Measurements from ENCODE around the gene NBPF1.
"Not testable (repeated sequence)": the region's sequence is repeated elsewhere in the genome, so short reads cannot be mapped to it uniquely, and the experiment has no call there.

Gene NBPF1

GRCh38 chr1:16613185-16614147, at the start of gene NBPF1:
Gene NBPF1 (minus strand): TSS chr1:16613564.
- Histone ChIP-seq H3K9me3 (ENCODE audit: severe bottlenecking) (no peaks in the 10 kb centered on the region), H3K27me3 (ENCODE audit: insufficient read depth, low read depth, severe bottlenecking) (no peaks in the 10 kb centered on the region), H3K4me3 (ENCODE audit: low read depth, low read length) (peak within 1 kb of the TSS; percentile 62), H3K36me3 (peaks cover 4% of the 10 kb centered on the region), H3K27ac (peak within 1 kb of the TSS; percentile 77)
- DNase-seq = peak; percentile 100
- TF ChIP-seq CTCF (IDR thresholded peaks at IDR 0.05; ENCODE audit: low read depth, low read length) = no peak; the same call in 1 of the 2 replicates

- not testable (repeated sequence) for H3K4me3 ChIP-seq (ENCODE audit: low read depth, low read length); H3K36me3 ChIP-seq; H3K9me3 ChIP-seq (ENCODE audit: severe bottlenecking); H3K27me3 ChIP-seq (ENCODE audit: insufficient read depth, low read depth, severe bottlenecking); DNase-seq; H3K27ac ChIP-seq
Measured at GRCh38 chr1:16658234-16658633, 44.9 kb upstream of the NBPF1 start.

- not testable (repeated sequence) for H3K9me3 ChIP-seq (ENCODE audit: severe bottlenecking); H3K27ac ChIP-seq; H3K36me3 ChIP-seq; H3K27me3 ChIP-seq (ENCODE audit: insufficient read depth, low read depth, severe bottlenecking); H3K4me3 ChIP-seq (ENCODE audit: low read depth, low read length); DNase-seq
Measured at GRCh38 chr1:16656981-16657683, 43.8 kb upstream of the NBPF1 start.

GRCh38 chr1:16656574-16656973, 43.2 kb upstream of the NBPF1 start:
- H3K36me3 ChIP-seq; H3K27ac ChIP-seq; H3K27me3 ChIP-seq (ENCODE audit: insufficient read depth, low read depth, severe bottlenecking); H3K9me3 ChIP-seq (ENCODE audit: severe bottlenecking); H3K4me3 ChIP-seq (ENCODE audit: low read depth, low read length); DNase-seq: not testable (repeated sequence)

GRCh38 chr1:16651560-16651959, 38.2 kb upstream of the NBPF1 start:
- H3K27ac ChIP-seq; H3K27me3 ChIP-seq (ENCODE audit: insufficient read depth, low read depth, severe bottlenecking); H3K36me3 ChIP-seq; H3K9me3 ChIP-seq (ENCODE audit: severe bottlenecking); H3K4me3 ChIP-seq (ENCODE audit: low read depth, low read length): not testable (repeated sequence)
- DNase-seq = peak; percentile 9

GRCh38 chr1:16649960-16650359, 36.6 kb upstream of the NBPF1 start:
- H3K27ac ChIP-seq; H3K36me3 ChIP-seq; H3K4me3 ChIP-seq (ENCODE audit: low read depth, low read length); H3K9me3 ChIP-seq (ENCODE audit: severe bottlenecking); H3K27me3 ChIP-seq (ENCODE audit: insufficient read depth, low read depth, severe bottlenecking): not testable (repeated sequence)
- peak; percentile 2 for DNase-seq

- H3K27me3 ChIP-seq (ENCODE audit: insufficient read depth, low read depth, severe bottlenecking); H3K9me3 ChIP-seq (ENCODE audit: severe bottlenecking); H3K27ac ChIP-seq; H3K36me3 ChIP-seq; H3K4me3 ChIP-seq (ENCODE audit: low read depth, low read length): not testable (repeated sequence)
- peak; percentile 20 for DNase-seq
Measured at GRCh38 chr1:16649390-16649789, 36.0 kb upstream of the NBPF1 start.

GRCh38 chr1:16648756-16649155, 35.4 kb upstream of the NBPF1 start:
- H3K9me3 ChIP-seq (ENCODE audit: severe bottlenecking); DNase-seq; H3K27me3 ChIP-seq (ENCODE audit: insufficient read depth, low read depth, severe bottlenecking); H3K36me3 ChIP-seq; H3K4me3 ChIP-seq (ENCODE audit: low read depth, low read length); H3K27ac ChIP-seq: not testable (repeated sequence)

GRCh38 chr1:16648250-16648649, 34.9 kb upstream of the NBPF1 start:
- DNase-seq = peak; percentile 3
- H3K27me3 ChIP-seq (ENCODE audit: insufficient read depth, low read depth, severe bottlenecking); H3K9me3 ChIP-seq (ENCODE audit: severe bottlenecking); H3K36me3 ChIP-seq; H3K4me3 ChIP-seq (ENCODE audit: low read depth, low read length); H3K27ac ChIP-seq: not testable (repeated sequence)

- not testable (repeated sequence) for H3K9me3 ChIP-seq (ENCODE audit: severe bottlenecking); H3K27me3 ChIP-seq (ENCODE audit: insufficient read depth, low read depth, severe bottlenecking); H3K4me3 ChIP-seq (ENCODE audit: low read depth, low read length); H3K27ac ChIP-seq; H3K36me3 ChIP-seq
- DNase-seq = peak; percentile 4
Measured at GRCh38 chr1:16647179-16648176, 34.1 kb upstream of the NBPF1 start.

GRCh38 chr1:16646716-16647115, 33.4 kb upstream of the NBPF1 start:
- not testable (repeated sequence) for H3K36me3 ChIP-seq; H3K9me3 ChIP-seq (ENCODE audit: severe bottlenecking); H3K27me3 ChIP-seq (ENCODE audit: insufficient read depth, low read depth, severe bottlenecking); H3K27ac ChIP-seq; H3K4me3 ChIP-seq (ENCODE audit: low read depth, low read length); DNase-seq

- DNase-seq = peak; percentile 10
- not testable (repeated sequence) for H3K9me3 ChIP-seq (ENCODE audit: severe bottlenecking); H3K4me3 ChIP-seq (ENCODE audit: low read depth, low read length)
Measured at GRCh38 chr1:16646061-16646664, 32.8 kb upstream of the NBPF1 start.

More at GRCh38 chr1:16646061-16646664, 32.8 kb upstream of the NBPF1 start:
- not testable (repeated sequence) for H3K27ac ChIP-seq; H3K36me3 ChIP-seq; H3K27me3 ChIP-seq (ENCODE audit: insufficient read depth, low read depth, severe bottlenecking)
